SH-SY5Y (cell line): ENCODE measurements around the gene AKAP8L.

Source experiments
- GATA2 ChIP-seq: IDR thresholded peaks from 2 replicates; pipeline ENCODE4 v1.6.1; 2011; ENCODE audit warnings: mild to moderate bottlenecking, low read depth, low read length
- GATA3 ChIP-seq: IDR thresholded peaks from 2 replicates; pipeline ENCODE4 v1.6.1; 2011; ENCODE audit warnings: low read depth, mild to moderate bottlenecking, low read length, moderate library complexity

DNA sequence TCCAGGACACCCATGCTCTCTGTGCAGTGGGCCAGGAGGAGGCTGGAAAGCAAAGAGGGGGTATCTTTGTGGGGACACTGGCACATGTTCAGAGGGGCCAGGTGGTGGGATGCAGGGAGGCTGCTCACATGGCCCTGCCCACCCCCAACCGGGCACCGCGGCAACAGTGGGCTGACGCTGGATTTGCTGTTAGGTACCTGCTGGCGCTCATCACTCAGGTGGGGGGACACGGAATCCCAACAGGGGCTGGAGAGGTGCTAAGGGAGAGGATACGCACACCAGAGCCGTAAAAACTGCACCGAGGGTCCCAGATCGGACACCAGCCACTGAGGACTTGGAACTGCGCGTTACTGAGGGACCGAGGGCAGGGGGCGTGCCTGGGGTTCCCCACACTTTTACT lies 19.2 kb downstream of the AKAP8L start:
- TF ChIP-seq GATA2 (no peak), GATA3 (no peak)
